GM18505 (cell line): ENCODE data around the gene COPS8.

Experiments used
- ATAC-seq: cut with Tn5 transposase; IDR thresholded peaks from one replicate; pipeline ENCODE4 v1.9.1; 2021; ENCODE audit not compliant: unreplicated experiment
- POLR2A ChIP-seq: IDR thresholded peaks from 4 replicates; pipeline ENCODE4 v1.6.1; 2011; ENCODE audit warnings: borderline replicate concordance; ENCODE audit not compliant: insufficient read depth, insufficient read length; ENCODE audit errors: extremely low read depth

Gene COPS8

GRCh38 chr2:237143118-237143517 lies 57.4 kb downstream of the COPS8 start:
- ATAC-seq, result no peak
- TF ChIP-seq POLR2A, result no peak

- ATAC-seq, result no peak
- no peak for TF ChIP-seq POLR2A
These were observed 58.2 kb downstream of the COPS8 start for GRCh38 chr2:237143676-237144440.

GRCh38 chr2:237144516-237144915 lies 58.8 kb downstream of the COPS8 start:
- ATAC-seq, result no peak
- no peak for TF ChIP-seq POLR2A

GRCh38 chr2:237147317-237147716 lies 61.6 kb downstream of the COPS8 start:
- TF ChIP-seq POLR2A, result no peak
- ATAC-seq, result no peak

GRCh38 chr2:237148624-237149023 lies 62.9 kb downstream of the COPS8 start:
- ATAC-seq, result no peak
- no peak for TF ChIP-seq POLR2A

- TF ChIP-seq POLR2A, result no peak
- ATAC-seq, result no peak
These were observed 63.7 kb downstream of the COPS8 start for GRCh38 chr2:237149425-237149824.
